Placental pericyte (primary cell): ENCODE results near the gene KRTAP19-3. TPM values are rescaled to one million over a fixed set of nuclear protein-coding genes. Genes with fewer than 3 reads are reported as not detected.

Experiments
- small RNA-seq: library from RNA; depleted of rRNA; stranded (forward); fragments of <200 nt; gene quantifications from one replicate; pipeline ENCODE3, GENCODE V24; 2012; ENCODE audit warnings: low replicate concordance
- total RNA-seq: library from RNA; depleted of rRNA; stranded (reverse); fragments of >200 nt; gene quantifications from 2 replicates; pipeline ENCODE4 v1.2.3, GENCODE V29; 2012

The KRTAP19-3 gene
- total RNA-seq = not detected in 2 replicates

GRCh38 chr21:30491963-30492428 lies at the start of gene KRTAP19-3:
Gene KRTAP19-3 (minus strand): TSS chr21:30492013. CDS start chr21:30491957, 56 bp downstream.

GRCh38 chr21:30502041-30502440 lies 10.2 kb upstream of the KRTAP19-3 start, which contains the start of gene KRTAP19-5:
Gene KRTAP19-5 (minus strand): TSS chr21:30502141. CDS start chr21:30502090, 51 bp downstream.

GRCh38 chr21:30497065-30497464 lies 5.3 kb upstream of the KRTAP19-3 start, which contains the start of gene KRTAP19-4:
Gene KRTAP19-4 (minus strand): TSS chr21:30497165. CDS start chr21:30497110, 55 bp downstream.

GRCh38 chr21:30487336-30487735 lies 4.5 kb downstream of the KRTAP19-3 start, which contains the start of gene KRTAP19-2:
Gene KRTAP19-2 (minus strand): TSS chr21:30487436. CDS start chr21:30487348, 88 bp downstream.

GRCh38 chr21:30480145-30480544 lies 11.7 kb downstream of the KRTAP19-3 start, which contains the start of gene KRTAP19-1:
Gene KRTAP19-1 (minus strand): TSS chr21:30480367. CDS start chr21:30480317, 50 bp downstream.

Small RNA genes within 50 kb of the gene (small RNA-seq; reads per million reads assigned to genes)
- not detected for gene AP000567.1
- gene KRTAP19-10P = not detected
- not detected for gene KRTAP19-11P
- gene KRTAP19-9P = not detected

Other genes starting within 250 kb of the KRTAP19-3 start
- not detected in 2 replicates for gene KRTAP24-1, start 209.1 kb downstream of the KRTAP19-3 start, total RNA-seq
- gene KRTAP25-1, start 202.5 kb downstream of the KRTAP19-3 start, total RNA-seq = not detected in 2 replicates
- not detected in 2 replicates for gene KRTAP26-1, start 171.7 kb downstream of the KRTAP19-3 start, total RNA-seq
- gene KRTAP27-1, start 154.3 kb downstream of the KRTAP19-3 start, total RNA-seq = not detected in 2 replicates
- not detected in 2 replicates for gene KRTAP23-1, start 143.4 kb downstream of the KRTAP19-3 start, total RNA-seq
- not detected in 2 replicates for gene KRTAP13-2, start 119.7 kb downstream of the KRTAP19-3 start, total RNA-seq
- gene KRTAP13-1, start 96.0 kb downstream of the KRTAP19-3 start, total RNA-seq = not detected in 2 replicates
- gene KRTAP13-3, start 66.1 kb downstream of the KRTAP19-3 start, total RNA-seq = not detected in 2 replicates
- gene KRTAP13-4, start 61.8 kb downstream of the KRTAP19-3 start, total RNA-seq = not detected in 2 replicates
- gene KRTAP15-1, start 51.7 kb downstream of the KRTAP19-3 start, total RNA-seq = not detected in 2 replicates
- gene KRTAP19-1, start 11.6 kb downstream of the KRTAP19-3 start, total RNA-seq = not detected in 2 replicates
- gene KRTAP19-2, start 4.6 kb downstream of the KRTAP19-3 start, total RNA-seq = not detected in 2 replicates
- not detected in 2 replicates for gene KRTAP19-4, start 5.2 kb upstream of the KRTAP19-3 start, total RNA-seq
- gene KRTAP19-5, start 10.1 kb upstream of the KRTAP19-3 start, total RNA-seq = not detected in 2 replicates
- gene KRTAP19-6, start 49.9 kb upstream of the KRTAP19-3 start, total RNA-seq = not detected in 2 replicates
- gene KRTAP19-7, start 69.3 kb upstream of the KRTAP19-3 start, total RNA-seq = not detected in 2 replicates
- not detected in 2 replicates for gene KRTAP22-2, start 98.4 kb upstream of the KRTAP19-3 start, total RNA-seq
- not detected in 2 replicates for gene KRTAP6-3, start 100.4 kb upstream of the KRTAP19-3 start, total RNA-seq
- not detected in 2 replicates for gene KRTAP6-2, start 106.9 kb upstream of the KRTAP19-3 start, total RNA-seq
- not detected in 2 replicates for gene KRTAP22-1, start 109.1 kb upstream of the KRTAP19-3 start, total RNA-seq
- not detected in 2 replicates for gene KRTAP6-1, start 121.9 kb upstream of the KRTAP19-3 start, total RNA-seq
- gene KRTAP20-1, start 124.4 kb upstream of the KRTAP19-3 start, total RNA-seq = not detected in 2 replicates
- not detected in 2 replicates for gene KRTAP20-4, start 128.6 kb upstream of the KRTAP19-3 start, total RNA-seq
- gene KRTAP20-2, start 143.2 kb upstream of the KRTAP19-3 start, total RNA-seq = not detected in 2 replicates
- gene KRTAP20-3, start 150.9 kb upstream of the KRTAP19-3 start, total RNA-seq = not detected in 2 replicates
- gene KRTAP21-3, start 226.8 kb upstream of the KRTAP19-3 start, total RNA-seq = not detected in 2 replicates